IMR-90 (cell line): ENCODE results near the gene RCBTB1. TPM values are rescaled to one million over a fixed set of nuclear protein-coding genes. Genes with fewer than 3 reads are reported as not detected.

ENCODE experiments used
- ATAC-seq: fragments of 200-7000 bp; cut with Tn5 transposase; 2 replicates; pipeline ENCODE4 v1.9.1; 2020; ENCODE audit warnings: low read depth, mild to moderate bottlenecking, moderate library complexity
- BruUV-seq: library from RNA; stranded (reverse); fragments of 400-500 nt; replicated peaks from 2 replicates; lab custom pipeline; 2021; lab: Mats Ljungman, UMichigan
- CTCF ChIA-PET: fragments of 300-600 bp; formaldehyde crosslinking; extraction: SDS; loops from one replicate; lab custom pipeline; 2021; ENCODE audit warnings: antibody characterized with exemption; lab: Yijun Ruan, JAX
- POLR2A ChIA-PET: fragments of 300-600 bp; sonication (Branson Sonifier 250); formaldehyde crosslinking; loops from one replicate; lab custom pipeline; 2022; ENCODE audit warnings: antibody characterized with exemption; ENCODE audit not compliant: unreplicated experiment; lab: Charles Lee
- DNase-seq: peaks from one replicate; pipeline ENCODE4 v3.0.0; 2013
- H2AFZ ChIP-seq: replicated peaks from 2 replicates; pipeline ENCODE3; 2013; ENCODE audit warnings: low read length, mild to moderate bottlenecking; ENCODE audit not compliant: poor library complexity
- H2AK5ac ChIP-seq: 2 replicates; pipeline ENCODE4 v1.6.1; 2013; ENCODE audit warnings: low read depth, low read length, inconsistent platforms
- H2AK9ac ChIP-seq: replicated peaks from 2 replicates; pipeline ENCODE3; 2013; ENCODE audit warnings: mild to moderate bottlenecking, low read depth, low read length, moderate library complexity; ENCODE audit not compliant: poor library complexity
- H2BK120ac ChIP-seq: 2 replicates; pipeline ENCODE4 v1.6.1; 2013; ENCODE audit warnings: low read depth, low read length, inconsistent platforms
- H2BK15ac ChIP-seq: 3 replicates; pipeline ENCODE4 v1.6.1; 2013; ENCODE audit warnings: low read depth, low read length, inconsistent platforms
- H2BK20ac ChIP-seq: 2 replicates; pipeline ENCODE4 v1.6.1; 2013; ENCODE audit warnings: low read depth, mild to moderate bottlenecking, inconsistent platforms, low read length, moderate library complexity
- H2BK5ac ChIP-seq: 2 replicates; pipeline ENCODE4 v1.6.1; 2013; ENCODE audit warnings: mild to moderate bottlenecking, low read depth, low read length, inconsistent platforms; ENCODE audit not compliant: poor library complexity, severe bottlenecking
- H3K14ac ChIP-seq: replicated peaks from 2 replicates; pipeline ENCODE4 v1.6.1; 2013; ENCODE audit warnings: low read depth, low read length, inconsistent platforms
- H3K18ac ChIP-seq: 2 replicates; pipeline ENCODE4 v1.6.1; 2013; ENCODE audit warnings: low read depth, low read length, control low read depth
- H3K23ac ChIP-seq: 2 replicates; pipeline ENCODE4 v1.6.1; 2013; ENCODE audit warnings: low read depth, low read length, inconsistent platforms
- H3K27ac ChIP-seq: 2 replicates; pipeline ENCODE4 v1.5.1; 2013; ENCODE audit warnings: mild to moderate bottlenecking, control low read depth, low read length; ENCODE audit not compliant: insufficient read depth
- H3K27me3 ChIP-seq: 2 replicates; pipeline ENCODE4 v1.6.1; 2013; ENCODE audit warnings: low read length; ENCODE audit not compliant: control insufficient read depth, insufficient read depth
- H3K36me3 ChIP-seq: 2 replicates; pipeline ENCODE4 v1.6.1; 2013; ENCODE audit warnings: low read length, mixed read lengths; ENCODE audit not compliant: control insufficient read depth, insufficient read depth
- H3K4ac ChIP-seq: 2 replicates; pipeline ENCODE4 v1.6.1; 2013; ENCODE audit warnings: low read depth, low read length, inconsistent platforms
- H3K4me1 ChIP-seq: 2 replicates; pipeline ENCODE4 v1.6.1; 2013; ENCODE audit warnings: low read length, mixed read lengths; ENCODE audit not compliant: control insufficient read depth, insufficient read depth
- H3K4me2 ChIP-seq: 2 replicates; pipeline ENCODE4 v1.6.1; 2013; ENCODE audit warnings: low read depth, mild to moderate bottlenecking, control low read depth, low read length, moderate library complexity
- H3K4me3 ChIP-seq: 2 replicates; pipeline ENCODE4 v1.5.1; 2013; ENCODE audit warnings: low read depth, mild to moderate bottlenecking, control low read depth, low read length, moderate library complexity; ENCODE audit not compliant: insufficient read depth
- H3K56ac ChIP-seq: 2 replicates; pipeline ENCODE4 v1.6.1; 2013; ENCODE audit warnings: low read length, inconsistent platforms; ENCODE audit not compliant: insufficient read depth; ENCODE audit errors: extremely low read depth
- H3K79me1 ChIP-seq, 2 experiments: 2 replicates each; pipeline ENCODE4 v1.6.1; 2013; ENCODE audit warnings: low read length in 2 of 2, inconsistent platforms in 1 of 2, low read depth in 1 of 2
- H3K9ac ChIP-seq: 2 replicates; pipeline ENCODE4 v1.6.1; 2013; ENCODE audit warnings: low read depth, low read length, control low read depth
- H3K9me1 ChIP-seq: 2 replicates; pipeline ENCODE4 v1.6.1; 2013; ENCODE audit warnings: low read length, inconsistent platforms; ENCODE audit not compliant: insufficient read depth
- H3K9me3 ChIP-seq: 2 replicates; pipeline ENCODE4 v1.6.1; 2013; ENCODE audit warnings: low read length; ENCODE audit not compliant: control insufficient read depth, insufficient read depth
- H4K20me1 ChIP-seq: 2 replicates; pipeline ENCODE4 v1.6.1; 2013; ENCODE audit warnings: low read length, inconsistent platforms; ENCODE audit not compliant: insufficient read depth
- H4K5ac ChIP-seq: 2 replicates; pipeline ENCODE4 v1.6.1; 2013; ENCODE audit warnings: mild to moderate bottlenecking, low read depth, low read length, control low read depth
- H4K8ac ChIP-seq, 2 experiments: 2 replicates each; pipeline ENCODE4 v1.6.1; 2013; ENCODE audit warnings: low read depth in 2 of 2, low read length in 2 of 2, control low read depth in 1 of 2, inconsistent platforms in 1 of 2
- H4K91ac ChIP-seq: 2 replicates; pipeline ENCODE4 v1.6.1; 2013; ENCODE audit warnings: low read depth, low read length, inconsistent platforms; ENCODE audit not compliant: insufficient read depth
- CTCF ChIP-seq: conservative IDR thresholded peaks from 2 replicates; pipeline ENCODE4 v1.5.1; 2012; ENCODE audit warnings: mild to moderate bottlenecking, low read depth, low read length, improper control_type of control experiment
- MXI1 ChIP-seq: IDR thresholded peaks from 2 replicates; pipeline ENCODE4 v1.6.1; 2012; ENCODE audit warnings: low read depth, mild to moderate bottlenecking, low read length, moderate library complexity, borderline replicate concordance
- RFX5 ChIP-seq: IDR thresholded peaks from 2 replicates; pipeline ENCODE4 v1.8.0; 2012; ENCODE audit warnings: low read depth, mild to moderate bottlenecking, low read length, moderate library complexity
- WGBS, 2 experiments: methylation state at CpG; one replicate each; pipeline versions ENCODE4 v1.1.5 to v1.1.7; 2013; ENCODE audit warnings: missing lambda C conversion rate in 2 of 2; ENCODE audit not compliant: insufficient read length in 1 of 2; ENCODE audit errors: extremely low coverage in 2 of 2; 5-methylcytosine and 5-hydroxymethylcytosine counted together
- dilution Hi-C: fragments of 300-500 bp; cut with HindIII; formaldehyde crosslinking; loops from one replicate; pipeline ENCODE4 v1.14.3; 2018; ENCODE audit warnings: low sequenced_read_pairs; ENCODE audit not compliant: unreplicated experiment
- in situ Hi-C: fragments of 300-500 bp; cut with MboI; formaldehyde crosslinking; loops from 3 replicates; pipeline ENCODE4 v1.14.3; 2019; ENCODE audit warnings: low sequenced_read_pairs, inconsistent platforms, mixed read lengths
- intact Hi-C: fragments of 100-400 bp; cut with micrococcal nuclease; formaldehyde crosslinking; loops from 2 replicates; pipeline ENCODE4 v1.10.0; 2022
- polyA plus RNA-seq, 3 experiments: library from polyadenylated mRNA; depleted of rRNA; stranded (reverse); fragments of >200 nt; gene quantifications; 2 replicates each; pipeline ENCODE4 v1.2.3, GENCODE V29; 2012; ENCODE audit warnings: low replicate concordance in 1 of 3
- total RNA-seq: library from RNA; depleted of rRNA; stranded (reverse); fragments of >200 nt; gene quantifications from 2 replicates; pipeline ENCODE4 v1.2.3, GENCODE V29; 2012
- TF ChIP-seq, protein P1 (sequence below): fragments of 150-350 bp; IDR thresholded peaks from 2 replicates; pipeline ENCODE4 v1.6.1; 2016; ENCODE audit warnings: low read depth, mild to moderate bottlenecking, low read length, moderate library complexity, borderline replicate concordance

The RCBTB1 gene
- total and polyA plus RNA-seq, 2 of the 4 experiments (the other 2 are of a cell fraction): 11.3 to 11.6 TPM

GRCh38 chr13:49561062-49561410 lies 24.3 kb downstream of the RCBTB1 start:
- H3K79me1 ChIP-seq: peaks cover 0 to 11% of the 10 kb centered on the region in 2 experiments; a peak in 2 of 4 replicates
- no peak overlapping the region for H2AFZ ChIP-seq
- TF ChIP-seq MXI1: no peak
- no peak for TF ChIP-seq CTCF
- TF ChIP-seq, protein P1, sequence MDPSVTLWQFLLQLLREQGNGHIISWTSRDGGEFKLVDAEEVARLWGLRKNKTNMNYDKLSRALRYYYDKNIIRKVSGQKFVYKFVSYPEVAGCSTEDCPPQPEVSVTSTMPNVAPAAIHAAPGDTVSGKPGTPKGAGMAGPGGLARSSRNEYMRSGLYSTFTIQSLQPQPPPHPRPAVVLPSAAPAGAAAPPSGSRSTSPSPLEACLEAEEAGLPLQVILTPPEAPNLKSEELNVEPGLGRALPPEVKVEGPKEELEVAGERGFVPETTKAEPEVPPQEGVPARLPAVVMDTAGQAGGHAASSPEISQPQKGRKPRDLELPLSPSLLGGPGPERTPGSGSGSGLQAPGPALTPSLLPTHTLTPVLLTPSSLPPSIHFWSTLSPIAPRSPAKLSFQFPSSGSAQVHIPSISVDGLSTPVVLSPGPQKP: no peak
- TF ChIP-seq RFX5: peak; percentile 34; the same call in 1 of the 2 replicates
- H2AK9ac ChIP-seq: no peak overlapping the region
- no peak overlapping the region for H3K9ac ChIP-seq
- no peak overlapping the region for H3K56ac ChIP-seq
- in situ Hi-C loops (no loop called here), intact Hi-C loops (no loop called here), dilution Hi-C loops (no loop called here)
- H4K5ac ChIP-seq: no peak overlapping the region
- no CpG with 5 or more reads among the region's 3 CpGs for WGBS, 2 experiments
- H2BK120ac ChIP-seq: no peak overlapping the region
- DNase-seq: no peak
- H3K27me3 ChIP-seq: no peaks in the 10 kb centered on the region
- H2BK15ac ChIP-seq: no peak overlapping the region
- no TSS peak for BruUV-seq
- no peak overlapping the region for H3K14ac ChIP-seq
- no peak overlapping the region for H2AK5ac ChIP-seq
- peaks cover 7% of the 10 kb centered on the region for H3K4me1 ChIP-seq
- peaks cover 15% of the 10 kb centered on the region for H3K36me3 ChIP-seq
- H3K9me3 ChIP-seq: no peaks in the 10 kb centered on the region
- H3K27ac ChIP-seq: no peak overlapping the region; the same call in 1 of the 2 replicates
- H3K23ac ChIP-seq: no peak overlapping the region
- no peak overlapping the region for H4K91ac ChIP-seq
- no peak overlapping the region for H2BK20ac ChIP-seq
- ChIA-PET CTCF (interaction anchor here (0.8 to 1.7 kb wide), 3 partner anchors 9 to 17 kb away, joined by 3 to 4 read pairs (median 3); no protein-coding TSS in a partner anchor), POLR2A (interaction anchor here (0.7 kb wide), 1 partner anchor 312 kb away, joined by 3 read pairs; no protein-coding TSS in a partner anchor)
- H4K8ac ChIP-seq: no peak overlapping the region
- no peak overlapping the region for H3K4me3 ChIP-seq
- peaks cover 4% of the 10 kb centered on the region for H3K9me1 ChIP-seq
- H3K4ac ChIP-seq: no peak overlapping the region
- no peak overlapping the region; the same call in 1 of the 2 replicates for H3K4me2 ChIP-seq
- no peak overlapping the region for H2BK5ac ChIP-seq
- no peak overlapping the region; the same call in 1 of the 2 replicates for H3K18ac ChIP-seq
- ATAC-seq: peak; percentile 24; the same call in 1 of the 2 replicates
- H4K20me1 ChIP-seq: no peaks in the 10 kb centered on the region
